ENCODE measurements around the gene HOXB7. TPM values are rescaled to one million over a fixed set of nuclear protein-coding genes. Genes with fewer than 3 reads are reported as not detected.
A peak's percentile ranks its signal among the peaks of the same experiment; 100 is the strongest.

HOXB7 gene
- 1 to 10 TPM; 1.1 to 2.7 TPM for total RNA-seq

- Mint-ChIP-seq H3K4me3 (peak within 1 kb of the TSS; percentile 85), H3K27ac (peak within 1 kb of the TSS; percentile 81 to 94), H3K4me1 (ENCODE audit: low read depth in 2 of 2) (peaks cover 37 to 41% of the 10 kb centered on the region in 2 donors), H3K27me3 (peaks cover 35 to 36% of the 10 kb centered on the region in 2 donors), H3K9me3 (no peaks in the 10 kb centered on the region), H3K36me3 (no peaks in the 10 kb centered on the region)
- DNase-seq (ENCODE audit: low spot score) = peak; percentile 84
- ATAC-seq = peak; percentile 66 to 75
Observed at GRCh38 chr17:48610282-48611211, at the start of gene HOXB7. Gene HOXB7 (minus strand): TSS chr17:48611017. CDS start chr17:48610918, 99 bp downstream.

- no peak overlapping the region for H3K4me3 Mint-ChIP-seq
- H3K9me3 Mint-ChIP-seq = no peaks in the 10 kb centered on the region
- H3K4me1 Mint-ChIP-seq (ENCODE audit: low read depth in 2 of 2) = peaks cover 8 to 13% of the 10 kb centered on the region in 2 donors
- DNase-seq (ENCODE audit: low spot score) (no peak), ATAC-seq (no peak)
- no peak overlapping the region for H3K27ac Mint-ChIP-seq
- H3K27me3 Mint-ChIP-seq = no peaks in the 10 kb centered on the region
- no peaks in the 10 kb centered on the region for H3K36me3 Mint-ChIP-seq
Observed at GRCh38 chr17:48655913-48656312, 45.1 kb upstream of the HOXB7 start.

GRCh38 chr17:48649741-48650140 lies 38.9 kb upstream of the HOXB7 start:
- Mint-ChIP-seq H3K4me1 (ENCODE audit: low read depth in 2 of 2) (peaks cover 18 to 25% of the 10 kb centered on the region in 2 donors), H3K27ac (no peak overlapping the region), H3K36me3 (no peaks in the 10 kb centered on the region), H3K4me3 (no peak overlapping the region), H3K9me3 (no peaks in the 10 kb centered on the region), H3K27me3 (peaks cover 3 to 25% of the 10 kb centered on the region in 2 donors)
- DNase-seq (ENCODE audit: low spot score) (no peak), ATAC-seq (no peak)

GRCh38 chr17:48647963-48648245 lies 37.1 kb upstream of the HOXB7 start:
- peak overlapping the region; percentile 90 for H3K4me3 Mint-ChIP-seq
- no peak for DNase-seq (ENCODE audit: low spot score)
- peaks cover 18 to 25% of the 10 kb centered on the region in 2 donors for H3K4me1 Mint-ChIP-seq (ENCODE audit: low read depth in 2 of 2)
- ATAC-seq = no peak
- peaks cover 18 to 38% of the 10 kb centered on the region in 2 donors for H3K27me3 Mint-ChIP-seq
- no peaks in the 10 kb centered on the region for H3K36me3 Mint-ChIP-seq
- H3K27ac Mint-ChIP-seq = no peak overlapping the region
- H3K9me3 Mint-ChIP-seq = no peaks in the 10 kb centered on the region

GRCh38 chr17:48647103-48647962 lies 36.5 kb upstream of the HOXB7 start:
- H3K4me3 Mint-ChIP-seq = peak overlapping the region; percentile 90
- DNase-seq (ENCODE audit: low spot score) (no peak), ATAC-seq (peak; percentile 55 to 76)
- H3K27ac Mint-ChIP-seq = peak overlapping the region in 1 of 2 donors; percentile 36
- peaks cover 17 to 22% of the 10 kb centered on the region in 2 donors for H3K4me1 Mint-ChIP-seq (ENCODE audit: low read depth in 2 of 2)
- no peaks in the 10 kb centered on the region for H3K9me3 Mint-ChIP-seq
- peaks cover 20 to 43% of the 10 kb centered on the region in 2 donors for H3K27me3 Mint-ChIP-seq
- no peaks in the 10 kb centered on the region for H3K36me3 Mint-ChIP-seq

GRCh38 chr17:48646183-48647102 lies 35.6 kb upstream of the HOXB7 start:
- H3K4me1 Mint-ChIP-seq (ENCODE audit: low read depth in 2 of 2) = peaks cover 16 to 23% of the 10 kb centered on the region in 2 donors
- H3K27me3 Mint-ChIP-seq = peaks cover 27 to 49% of the 10 kb centered on the region in 2 donors
- DNase-seq (ENCODE audit: low spot score) (no peak), ATAC-seq (peak; percentile 66 to 78)
- no peaks in the 10 kb centered on the region for H3K36me3 Mint-ChIP-seq
- peak overlapping the region; percentile 90 for H3K4me3 Mint-ChIP-seq
- peak overlapping the region in 1 of 2 donors; percentile 36 for H3K27ac Mint-ChIP-seq
- no peaks in the 10 kb centered on the region for H3K9me3 Mint-ChIP-seq

- ATAC-seq (no peak), DNase-seq (ENCODE audit: low spot score) (no peak)
- H3K27me3 Mint-ChIP-seq = peaks cover 34 to 55% of the 10 kb centered on the region in 2 donors
- peaks cover 19 to 26% of the 10 kb centered on the region in 2 donors for H3K4me1 Mint-ChIP-seq (ENCODE audit: low read depth in 2 of 2)
- H3K9me3 Mint-ChIP-seq = no peaks in the 10 kb centered on the region
- no peaks in the 10 kb centered on the region for H3K36me3 Mint-ChIP-seq
- H3K27ac Mint-ChIP-seq = peak overlapping the region in 1 of 2 donors; percentile 1
- H3K4me3 Mint-ChIP-seq = peak overlapping the region; percentile 90
Observed at GRCh38 chr17:48645639-48646182, 34.9 kb upstream of the HOXB7 start.

- no peaks in the 10 kb centered on the region for H3K9me3 Mint-ChIP-seq
- ATAC-seq (no peak), DNase-seq (ENCODE audit: low spot score) (no peak)
- peaks cover 37 to 54% of the 10 kb centered on the region in 2 donors for H3K27me3 Mint-ChIP-seq
- no peaks in the 10 kb centered on the region for H3K36me3 Mint-ChIP-seq
- peak overlapping the region in 1 of 2 donors; percentile 1 for H3K27ac Mint-ChIP-seq
- H3K4me3 Mint-ChIP-seq = peak overlapping the region; percentile 90
- peaks cover 19 to 26% of the 10 kb centered on the region in 2 donors for H3K4me1 Mint-ChIP-seq (ENCODE audit: low read depth in 2 of 2)
Observed at GRCh38 chr17:48644910-48645557, 34.2 kb upstream of the HOXB7 start.

GRCh38 chr17:48644159-48644558 lies 33.3 kb upstream of the HOXB7 start:
- ATAC-seq (no peak), DNase-seq (ENCODE audit: low spot score) (no peak)
- Mint-ChIP-seq H3K4me1 (ENCODE audit: low read depth in 2 of 2) (peaks cover 19 to 26% of the 10 kb centered on the region in 2 donors), H3K36me3 (no peaks in the 10 kb centered on the region), H3K9me3 (no peaks in the 10 kb centered on the region), H3K27ac (no peak overlapping the region), H3K27me3 (peaks cover 37 to 55% of the 10 kb centered on the region in 2 donors), H3K4me3 (no peak overlapping the region)

GRCh38 chr17:48643697-48644012 lies 32.8 kb upstream of the HOXB7 start:
- H3K27ac Mint-ChIP-seq = no peak overlapping the region
- H3K4me1 Mint-ChIP-seq (ENCODE audit: low read depth in 2 of 2) = peaks cover 19 to 26% of the 10 kb centered on the region in 2 donors
- ATAC-seq (no peak), DNase-seq (ENCODE audit: low spot score) (no peak)
- H3K9me3 Mint-ChIP-seq = no peaks in the 10 kb centered on the region
- H3K4me3 Mint-ChIP-seq = no peak overlapping the region
- H3K27me3 Mint-ChIP-seq = peaks cover 37 to 55% of the 10 kb centered on the region in 2 donors
- H3K36me3 Mint-ChIP-seq = no peaks in the 10 kb centered on the region

GRCh38 chr17:48642843-48643696 lies 32.3 kb upstream of the HOXB7 start:
- H3K27me3 Mint-ChIP-seq = peaks cover 42 to 58% of the 10 kb centered on the region in 2 donors
- peaks cover 16 to 25% of the 10 kb centered on the region in 2 donors for H3K4me1 Mint-ChIP-seq (ENCODE audit: low read depth in 2 of 2)
- H3K4me3 Mint-ChIP-seq = no peak overlapping the region
- H3K36me3 Mint-ChIP-seq = no peaks in the 10 kb centered on the region
- DNase-seq (ENCODE audit: low spot score) (no peak), ATAC-seq (no peak)
- H3K27ac Mint-ChIP-seq = no peak overlapping the region
- no peaks in the 10 kb centered on the region for H3K9me3 Mint-ChIP-seq
